Coronary artery (tissue), 2 donors: Measurements from ENCODE around the gene CLPSL2.

Experiments used
- DNase-seq: peaks from one replicate; pipeline ENCODE4 v3.0.0-alpha.2; 2017; ENCODE audit warnings: low spot score
- H3K27ac ChIP-seq, 2 donors: fragments of 200-600 bp; sonication (generic); one replicate each; pipeline ENCODE4 v1.5.1; 2016 to 2019
- H3K4me3 ChIP-seq: fragments of 200-600 bp; sonication (generic); 2 replicates; pipeline ENCODE4 v1.5.1; 2016; ENCODE audit warnings: mild to moderate bottlenecking, moderate library complexity
- CTCF ChIP-seq: fragments of 200-600 bp; sonication (generic); IDR thresholded peaks from one replicate; pipeline ENCODE4 v1.5.1; 2019; ENCODE audit warnings: antibody characterized with exemption

Gene CLPSL2

GRCh38 chr6:35810971-35811698, 34.7 kb downstream of the CLPSL2 start:
- no peak overlapping the region for H3K4me3 ChIP-seq
- no peak for TF ChIP-seq CTCF
- DNase-seq: no peak
- no peak overlapping the region for H3K27ac ChIP-seq

- DNase-seq: no peak
- Histone ChIP-seq H3K4me3 (no peak overlapping the region), H3K27ac (no peak overlapping the region)
- no peak for TF ChIP-seq CTCF
Observed at GRCh38 chr6:35811699-35811995, 35.2 kb downstream of the CLPSL2 start.

DNA sequence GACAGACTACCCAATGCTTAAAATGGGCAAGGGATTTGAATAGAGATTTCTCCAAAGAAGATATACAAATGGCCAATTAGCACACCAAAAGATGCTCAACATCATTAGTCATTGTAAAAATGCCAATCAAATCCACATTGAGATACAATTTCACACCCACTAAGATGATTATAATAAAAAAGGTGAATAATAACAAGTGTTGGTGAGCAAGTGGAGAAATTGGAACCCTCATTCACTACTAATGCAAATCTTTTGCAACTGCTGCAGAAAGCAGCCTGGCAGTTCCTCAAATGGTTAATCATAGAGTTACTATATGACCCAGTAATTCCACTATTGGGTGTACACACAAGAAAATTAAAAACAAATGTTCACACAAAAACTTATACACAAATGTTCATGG, 41.1 kb downstream of the CLPSL2 start:
- H3K27ac ChIP-seq: no peak overlapping the region
- H3K4me3 ChIP-seq: no peak overlapping the region
- no peak for DNase-seq
- TF ChIP-seq CTCF: no peak

DNA sequence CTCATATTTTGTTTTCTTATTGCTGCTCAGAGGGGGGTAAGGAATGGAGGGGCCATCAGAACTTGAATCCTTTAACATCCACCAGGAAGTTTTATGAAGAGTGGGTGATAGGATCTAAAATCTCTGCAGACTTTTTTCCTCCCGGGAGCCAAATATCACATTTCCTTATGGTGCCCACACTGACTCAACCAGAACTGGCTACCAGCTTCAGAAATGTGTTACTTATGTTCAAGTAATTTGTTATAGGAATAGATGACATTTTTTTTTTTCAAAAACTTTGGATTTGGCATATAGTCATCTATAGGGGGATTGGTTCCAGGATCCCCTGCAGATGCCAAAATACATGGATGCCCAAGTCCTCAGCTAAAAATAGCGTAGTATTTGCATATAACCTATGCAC, 47.2 kb downstream of the CLPSL2 start:
- H3K27ac ChIP-seq: no peak overlapping the region
- TF ChIP-seq CTCF: no peak

GRCh38 chr6:35824552-35825192, 48.3 kb downstream of the CLPSL2 start:
- DNase-seq: no peak
- no peak for TF ChIP-seq CTCF
- Histone ChIP-seq H3K27ac (no peak overlapping the region), H3K4me3 (no peak overlapping the region)

More for the DNA sequence above, 47.2 kb downstream of the CLPSL2 start:
- DNase-seq: no peak
- H3K4me3 ChIP-seq: no peak overlapping the region
